Measurements from ENCODE around the gene NANOS1. TPM values are rescaled to one million over a fixed set of nuclear protein-coding genes. Genes with fewer than 3 reads are reported as not detected.

The NANOS1 gene
- total RNA-seq, 1 experiment from 2014 or later, result 18.0 TPM

DNA sequence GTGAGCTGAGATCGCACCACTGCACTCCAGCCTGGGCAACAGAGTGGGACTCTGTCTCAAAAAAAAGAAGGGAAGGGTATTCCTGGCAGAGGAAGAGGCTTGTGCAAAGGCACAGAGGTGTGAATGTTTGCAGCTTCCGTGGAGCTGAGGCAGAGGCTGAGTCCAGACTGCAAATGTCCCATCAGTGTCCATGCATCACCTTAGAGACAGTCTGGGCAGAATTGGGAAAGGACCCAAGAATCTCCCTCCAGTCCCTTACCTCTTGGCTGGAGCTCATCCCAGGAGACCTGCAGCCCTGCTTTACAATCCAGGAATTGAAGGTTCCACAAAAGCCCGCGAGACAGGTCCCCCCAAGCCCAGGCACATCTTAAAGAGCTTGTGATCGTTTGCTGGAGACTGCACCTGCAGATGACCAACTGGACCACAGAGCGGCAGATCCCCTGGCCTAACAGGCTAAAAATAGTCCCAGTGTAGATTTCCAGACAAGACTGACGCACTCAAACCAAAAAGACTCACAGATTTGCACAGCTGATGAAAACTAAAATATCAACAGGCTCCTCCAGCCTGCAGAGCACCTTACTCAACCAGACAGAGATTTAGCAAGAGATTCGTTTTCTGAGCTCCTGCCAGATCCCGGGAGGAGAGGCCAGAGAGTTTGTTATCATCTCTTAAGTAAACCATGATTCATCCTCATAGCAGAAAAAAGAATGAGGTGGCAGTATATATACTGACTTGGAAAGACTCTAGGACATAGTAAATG is 22.9 kb upstream of the NANOS1 start:
- POLR2A ChIA-PET, result interaction anchor here (0.5 kb wide), 1 partner anchor 247 kb away, joined by 8 read pairs; no protein-coding TSS in a partner anchor

DNA sequence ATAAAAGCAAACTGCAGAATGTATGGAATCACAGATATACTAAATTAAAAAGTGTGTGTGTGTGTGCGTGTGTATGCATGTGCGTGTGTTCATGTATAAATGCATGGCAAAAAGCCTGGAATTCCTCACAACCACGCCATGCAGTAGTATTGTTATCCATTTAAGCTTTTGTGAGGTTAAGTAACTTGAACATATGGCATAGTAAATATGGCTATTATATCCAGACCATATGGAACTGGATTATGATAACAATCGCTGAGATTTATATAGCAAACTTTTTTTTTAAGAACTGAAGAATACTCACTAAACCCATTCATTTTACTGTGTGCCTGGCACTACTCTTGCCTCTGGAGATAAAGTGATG is 22.3 kb upstream of the NANOS1 start:
- H3K27me3 ChIP-seq (ENCODE audit: control insufficient read depth, insufficient read depth, low read length), result no peaks in the 10 kb centered on the region
- H3K27ac ChIP-seq (ENCODE audit: low read length), result peak overlapping the region; percentile 68
- H3K4me1 ChIP-seq (ENCODE audit: control insufficient read depth, insufficient read depth, low read length), result peaks cover 24% of the 10 kb centered on the region
- ChIA-PET POLR2A (interaction anchor here (0.5 to 0.7 kb wide), 2 partner anchors 25 to 246 kb away, joined by 3 to 8 read pairs; no protein-coding TSS in a partner anchor), CTCF (no interaction called here)
- in situ Hi-C loops (cut with HindIII; ENCODE audit: low pct_unique_long_range_greater_than_20kb, low sequenced_read_pairs) (loop anchor here (5.0 kb wide), 1 partner anchor 35 kb away; no protein-coding TSS in a partner anchor), intact Hi-C loops (cut with micrococcal nuclease; ENCODE audit: unreplicated experiment) (loop anchor here (10.0 kb wide), 1 partner anchor 142 kb away; no protein-coding TSS in a partner anchor)
- ATAC-seq, result peak; percentile 66
- no TSS peak for BruUV-seq (replicated peaks)
- TF ChIP-seq, protein P1, sequence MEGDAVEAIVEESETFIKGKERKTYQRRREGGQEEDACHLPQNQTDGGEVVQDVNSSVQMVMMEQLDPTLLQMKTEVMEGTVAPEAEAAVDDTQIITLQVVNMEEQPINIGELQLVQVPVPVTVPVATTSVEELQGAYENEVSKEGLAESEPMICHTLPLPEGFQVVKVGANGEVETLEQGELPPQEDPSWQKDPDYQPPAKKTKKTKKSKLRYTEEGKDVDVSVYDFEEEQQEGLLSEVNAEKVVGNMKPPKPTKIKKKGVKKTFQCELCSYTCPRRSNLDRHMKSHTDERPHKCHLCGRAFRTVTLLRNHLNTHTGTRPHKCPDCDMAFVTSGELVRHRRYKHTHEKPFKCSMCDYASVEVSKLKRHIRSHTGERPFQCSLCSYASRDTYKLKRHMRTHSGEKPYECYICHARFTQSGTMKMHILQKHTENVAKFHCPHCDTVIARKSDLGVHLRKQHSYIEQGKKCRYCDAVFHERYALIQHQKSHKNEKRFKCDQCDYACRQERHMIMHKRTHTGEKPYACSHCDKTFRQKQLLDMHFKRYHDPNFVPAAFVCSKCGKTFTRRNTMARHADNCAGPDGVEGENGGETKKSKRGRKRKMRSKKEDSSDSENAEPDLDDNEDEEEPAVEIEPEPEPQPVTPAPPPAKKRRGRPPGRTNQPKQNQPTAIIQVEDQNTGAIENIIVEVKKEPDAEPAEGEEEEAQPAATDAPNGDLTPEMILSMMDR (IDR thresholded peaks at IDR 0.05), result no peak
- TF ChIP-seq TCF7L2 (IDR thresholded peaks at IDR 0.05; ENCODE audit: low read depth, low read length), result peak; percentile 70
- H3K9me3 ChIP-seq (ENCODE audit: control insufficient read depth, insufficient read depth, low read depth, low read length), result no peaks in the 10 kb centered on the region
- no peak for DNase-seq (ENCODE audit: low read depth, low spot score)
- no peaks in the 10 kb centered on the region for H3K36me3 ChIP-seq (ENCODE audit: control insufficient read depth, insufficient read depth, low read length)
- no peak overlapping the region; a peak in 1 of 4 replicates for H3K4me3 ChIP-seq (ENCODE audit: low read depth in 2 of 2, low read length in 2 of 2)

More for the DNA sequence above, 22.9 kb upstream of the NANOS1 start:
- intact Hi-C loops (cut with micrococcal nuclease; ENCODE audit: unreplicated experiment), result loop anchor here (10.0 kb wide), 1 partner anchor 142 kb away; no protein-coding TSS in a partner anchor
- peak; percentile 94 for ATAC-seq
- H3K9me3 ChIP-seq (ENCODE audit: control insufficient read depth, insufficient read depth, low read depth, low read length), result no peaks in the 10 kb centered on the region
- H3K4me1 ChIP-seq (ENCODE audit: control insufficient read depth, insufficient read depth, low read length), result peaks cover 24% of the 10 kb centered on the region
- no peaks in the 10 kb centered on the region for H3K27me3 ChIP-seq (ENCODE audit: control insufficient read depth, insufficient read depth, low read length)
- TF ChIP-seq SIN3A (IDR thresholded peaks at IDR 0.05; ENCODE audit: borderline replicate concordance, insufficient read depth, low read depth, low read length) (no peak), POLR2AphosphoS5 (IDR thresholded peaks at IDR 0.05; ENCODE audit: low read depth, low read length) (peak; percentile 66), TCF7L2 (IDR thresholded peaks at IDR 0.05; ENCODE audit: low read depth, low read length) (peak; percentile 91)
- TF ChIP-seq, protein P1 (IDR thresholded peaks at IDR 0.05), result no peak
- TF ChIP-seq, protein P2, sequence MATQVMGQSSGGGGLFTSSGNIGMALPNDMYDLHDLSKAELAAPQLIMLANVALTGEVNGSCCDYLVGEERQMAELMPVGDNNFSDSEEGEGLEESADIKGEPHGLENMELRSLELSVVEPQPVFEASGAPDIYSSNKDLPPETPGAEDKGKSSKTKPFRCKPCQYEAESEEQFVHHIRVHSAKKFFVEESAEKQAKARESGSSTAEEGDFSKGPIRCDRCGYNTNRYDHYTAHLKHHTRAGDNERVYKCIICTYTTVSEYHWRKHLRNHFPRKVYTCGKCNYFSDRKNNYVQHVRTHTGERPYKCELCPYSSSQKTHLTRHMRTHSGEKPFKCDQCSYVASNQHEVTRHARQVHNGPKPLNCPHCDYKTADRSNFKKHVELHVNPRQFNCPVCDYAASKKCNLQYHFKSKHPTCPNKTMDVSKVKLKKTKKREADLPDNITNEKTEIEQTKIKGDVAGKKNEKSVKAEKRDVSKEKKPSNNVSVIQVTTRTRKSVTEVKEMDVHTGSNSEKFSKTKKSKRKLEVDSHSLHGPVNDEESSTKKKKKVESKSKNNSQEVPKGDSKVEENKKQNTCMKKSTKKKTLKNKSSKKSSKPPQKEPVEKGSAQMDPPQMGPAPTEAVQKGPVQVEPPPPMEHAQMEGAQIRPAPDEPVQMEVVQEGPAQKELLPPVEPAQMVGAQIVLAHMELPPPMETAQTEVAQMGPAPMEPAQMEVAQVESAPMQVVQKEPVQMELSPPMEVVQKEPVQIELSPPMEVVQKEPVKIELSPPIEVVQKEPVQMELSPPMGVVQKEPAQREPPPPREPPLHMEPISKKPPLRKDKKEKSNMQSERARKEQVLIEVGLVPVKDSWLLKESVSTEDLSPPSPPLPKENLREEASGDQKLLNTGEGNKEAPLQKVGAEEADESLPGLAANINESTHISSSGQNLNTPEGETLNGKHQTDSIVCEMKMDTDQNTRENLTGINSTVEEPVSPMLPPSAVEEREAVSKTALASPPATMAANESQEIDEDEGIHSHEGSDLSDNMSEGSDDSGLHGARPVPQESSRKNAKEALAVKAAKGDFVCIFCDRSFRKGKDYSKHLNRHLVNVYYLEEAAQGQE (IDR thresholded peaks at IDR 0.05; ENCODE audit: insufficient read depth in 1 of 2, low read depth in 2 of 2, low read length in 1 of 2), result no peak
- CTCF ChIA-PET, result no interaction called here
- no peak overlapping the region; a peak in 1 of 4 replicates for H3K4me3 ChIP-seq (ENCODE audit: low read depth in 2 of 2, low read length in 2 of 2)
- H3K36me3 ChIP-seq (ENCODE audit: control insufficient read depth, insufficient read depth, low read length), result no peaks in the 10 kb centered on the region
- in situ Hi-C loops (cut with HindIII; ENCODE audit: low pct_unique_long_range_greater_than_20kb, low sequenced_read_pairs), result loop anchor here (5.0 kb wide), 1 partner anchor 34 kb away; no protein-coding TSS in a partner anchor
- H3K27ac ChIP-seq (ENCODE audit: low read length), result peak overlapping the region; percentile 68
- no TSS peak for BruUV-seq (replicated peaks)
- peak; percentile 95 for DNase-seq (ENCODE audit: low read depth, low spot score)
